Middle frontal gyrus (tissue), 1 donor: Measurements from ENCODE around the gene ZSCAN16.

ENCODE experiments used
- DNase-seq: peaks from one replicate; pipeline ENCODE4 v3.0.0-alpha.2; 2015; ENCODE audit warnings: low spot score; ENCODE audit errors: extremely low spot score

The ZSCAN16 gene

DNA sequence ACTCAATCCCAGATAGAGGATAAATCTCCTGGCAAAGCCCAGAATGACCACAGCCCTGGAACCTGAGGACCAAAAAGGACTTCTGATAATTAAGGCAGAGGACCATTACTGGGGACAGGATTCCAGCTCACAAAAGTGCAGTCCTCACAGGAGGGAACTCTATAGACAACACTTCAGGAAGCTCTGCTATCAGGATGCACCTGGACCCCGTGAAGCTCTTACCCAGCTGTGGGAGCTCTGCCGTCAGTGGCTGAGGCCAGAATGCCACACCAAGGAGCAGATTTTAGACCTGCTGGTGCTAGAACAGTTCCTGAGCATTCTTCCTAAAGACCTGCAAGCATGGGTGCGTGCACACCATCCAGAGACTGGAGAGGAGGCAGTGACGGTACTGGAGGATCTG lies 992 bp downstream of the ZSCAN16 start:
- no peak for DNase-seq

DNA sequence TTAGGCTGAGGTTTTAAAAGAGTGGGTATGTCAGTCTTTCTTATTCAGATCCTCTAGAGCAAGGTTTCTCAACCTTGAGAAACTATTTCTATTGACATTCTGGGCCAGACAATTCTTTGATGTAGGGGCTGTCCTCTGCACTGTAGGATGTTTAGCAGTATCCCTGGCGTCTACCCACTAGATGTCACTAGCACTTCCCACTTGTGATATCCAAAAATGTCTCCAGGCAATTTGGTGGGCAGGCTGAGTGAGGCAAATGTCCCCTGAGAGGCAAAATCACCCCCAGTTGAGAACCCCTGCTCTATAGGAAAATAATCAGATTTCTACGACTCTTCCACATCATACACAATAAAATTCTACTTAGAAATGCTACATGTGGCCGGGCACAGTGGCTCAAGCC lies 9.6 kb downstream of the ZSCAN16 start:
- no peak for DNase-seq

- DNase-seq = no peak
Observed at GRCh38 chr6:28134716-28135115, 10.3 kb downstream of the ZSCAN16 start.

- DNase-seq = no peak
Observed at GRCh38 chr6:28135393-28135792, 11.0 kb downstream of the ZSCAN16 start.

GRCh38 chr6:28136585-28137504 lies 12.4 kb downstream of the ZSCAN16 start:
- DNase-seq = peak; percentile 84

- DNase-seq = no peak
Observed at GRCh38 chr6:28137505-28137981, 13.1 kb downstream of the ZSCAN16 start.

GRCh38 chr6:28139860-28140543 lies 15.6 kb downstream of the ZSCAN16 start:
- DNase-seq = no peak

DNA sequence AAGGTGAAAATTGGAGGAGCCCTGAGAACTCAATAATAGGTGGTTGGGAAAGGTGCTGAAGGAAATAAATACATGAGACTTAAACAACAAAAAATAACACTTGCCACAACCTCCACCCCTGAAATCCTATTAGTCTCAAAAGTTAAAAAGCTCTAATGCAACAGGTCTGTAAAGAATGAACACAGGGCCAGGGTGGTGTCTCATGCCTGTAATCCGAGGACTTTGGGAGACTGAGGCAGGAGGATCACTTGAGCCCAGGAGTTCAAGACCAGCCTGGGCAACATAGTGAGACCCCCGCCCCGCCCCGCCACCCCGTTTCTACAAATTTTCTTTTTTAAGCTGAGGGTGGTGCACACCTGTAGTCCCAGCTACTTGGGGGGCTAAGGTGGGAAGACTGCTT lies 16.2 kb downstream of the ZSCAN16 start:
- no peak for DNase-seq

DNA sequence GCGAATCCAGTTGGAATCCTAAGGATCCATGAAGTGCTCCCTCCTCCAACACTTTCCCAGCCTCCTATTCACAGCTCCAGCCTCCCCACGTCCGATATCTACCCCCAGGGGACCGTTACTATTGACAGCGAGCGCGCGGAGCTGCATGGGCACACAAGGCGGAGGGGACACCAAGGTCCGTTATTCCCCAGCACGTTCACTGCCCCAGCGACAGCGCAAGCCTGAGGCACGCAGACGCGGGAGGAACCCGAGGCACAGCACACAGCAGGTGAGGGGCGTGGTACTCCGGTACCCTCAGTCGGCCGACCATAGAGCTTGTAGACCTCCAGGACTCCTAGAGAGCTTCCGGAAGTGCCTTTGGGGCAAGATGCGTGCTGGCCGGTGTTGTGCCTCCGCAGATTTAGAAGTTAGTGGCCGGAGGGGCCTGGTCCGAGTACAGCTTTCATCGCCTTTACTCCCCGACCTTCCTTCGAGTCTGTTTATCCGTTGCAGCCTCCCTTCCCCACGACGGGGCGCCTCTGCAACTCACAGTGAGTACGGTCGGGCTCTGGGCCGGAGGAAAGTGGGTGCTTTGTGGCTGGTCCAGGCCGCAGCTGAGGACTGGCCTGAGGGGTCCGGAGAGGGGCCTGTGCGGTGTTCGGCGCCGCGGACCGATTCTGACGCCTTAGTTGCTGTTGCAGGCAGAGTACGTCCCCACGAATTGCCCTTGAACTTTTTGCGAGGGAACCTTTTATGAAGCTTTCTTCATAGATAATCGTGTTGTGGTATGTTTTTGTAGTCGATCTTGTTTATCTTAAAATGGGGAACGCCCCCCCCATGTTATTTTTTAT lies 17.3 kb downstream of the ZSCAN16 start, which contains the start of gene ZKSCAN8:
Gene ZKSCAN8 (plus strand): TSS at position 384 of the 830 bp plus-strand sequence. CDS start 6,525 bp downstream, outside the sequence.
- peak; percentile 73 for DNase-seq

GRCh38 chr6:28142446-28142845 lies 18.0 kb downstream of the ZSCAN16 start:
- no peak for DNase-seq

DNA sequence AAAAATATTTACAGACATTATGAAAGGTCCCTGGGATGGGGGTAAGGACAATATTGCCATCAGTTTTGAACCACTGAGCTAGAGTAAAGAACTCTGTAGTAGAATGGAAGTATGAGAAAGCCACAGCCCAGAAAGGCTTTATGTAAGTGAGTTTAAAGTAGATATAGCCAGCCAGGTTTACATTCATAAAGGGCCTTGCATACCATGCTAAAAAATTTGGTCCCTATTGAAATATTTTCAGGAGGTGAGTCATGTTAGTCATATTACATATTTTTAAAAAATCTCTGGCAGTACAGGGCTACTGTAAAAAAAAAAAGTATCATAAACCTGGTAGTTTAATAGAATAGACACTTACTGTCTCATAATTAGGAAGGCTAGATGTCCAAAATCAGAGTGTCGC lies 20.8 kb downstream of the ZSCAN16 start:
- no peak for DNase-seq

GRCh38 chr6:28152531-28152930 lies 28.1 kb downstream of the ZSCAN16 start:
- DNase-seq = no peak

- no peak for DNase-seq
Observed at GRCh38 chr6:28153546-28153945, 29.1 kb downstream of the ZSCAN16 start.

GRCh38 chr6:28154357-28154756 lies 29.9 kb downstream of the ZSCAN16 start:
- no peak for DNase-seq

DNA sequence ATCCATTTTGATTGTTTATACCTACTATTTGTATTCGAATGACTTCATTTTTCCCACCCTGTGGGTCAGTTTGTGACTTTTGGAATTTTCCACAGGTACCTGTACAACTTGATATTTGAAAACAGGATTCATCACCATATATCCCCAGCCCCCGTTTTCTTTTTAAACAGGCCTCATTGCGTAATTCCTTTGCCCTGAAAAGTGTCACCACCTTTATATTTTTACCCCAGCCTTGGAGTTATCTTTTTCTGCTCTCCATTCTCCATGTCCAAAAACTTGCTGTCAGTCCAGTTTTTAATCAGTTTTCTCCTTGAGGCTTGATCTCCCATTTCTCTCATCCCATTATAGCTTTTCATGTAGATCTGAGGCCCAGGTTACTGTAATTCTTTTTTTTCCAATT lies 33.9 kb downstream of the ZSCAN16 start:
- no peak for DNase-seq

- DNase-seq = no peak
Observed at GRCh38 chr6:28159029-28159607, 34.7 kb downstream of the ZSCAN16 start.

GRCh38 chr6:28160233-28160632 lies 35.8 kb downstream of the ZSCAN16 start:
- DNase-seq = no peak

GRCh38 chr6:28161410-28162079 lies 37.1 kb downstream of the ZSCAN16 start:
- no peak for DNase-seq

DNA sequence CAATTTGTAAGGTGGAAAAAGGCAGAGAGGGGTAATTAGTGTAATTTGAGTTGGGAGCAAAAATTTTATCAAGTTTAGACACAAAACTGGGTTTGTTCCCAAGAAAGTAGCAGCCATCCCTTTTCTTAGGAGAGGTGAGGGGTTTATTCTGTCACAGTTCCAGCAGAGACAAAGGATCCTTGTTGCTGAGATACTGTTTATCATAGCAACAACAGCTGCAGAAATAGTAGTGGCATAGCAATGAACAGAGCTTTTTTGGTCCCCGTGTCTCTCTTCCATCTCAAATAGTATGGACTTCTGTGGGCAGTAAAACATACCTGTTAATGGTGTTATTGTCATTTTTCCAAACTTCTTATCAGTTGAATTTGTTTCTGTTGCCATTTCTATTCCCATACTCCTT lies 41.2 kb downstream of the ZSCAN16 start:
- DNase-seq = no peak

DNA sequence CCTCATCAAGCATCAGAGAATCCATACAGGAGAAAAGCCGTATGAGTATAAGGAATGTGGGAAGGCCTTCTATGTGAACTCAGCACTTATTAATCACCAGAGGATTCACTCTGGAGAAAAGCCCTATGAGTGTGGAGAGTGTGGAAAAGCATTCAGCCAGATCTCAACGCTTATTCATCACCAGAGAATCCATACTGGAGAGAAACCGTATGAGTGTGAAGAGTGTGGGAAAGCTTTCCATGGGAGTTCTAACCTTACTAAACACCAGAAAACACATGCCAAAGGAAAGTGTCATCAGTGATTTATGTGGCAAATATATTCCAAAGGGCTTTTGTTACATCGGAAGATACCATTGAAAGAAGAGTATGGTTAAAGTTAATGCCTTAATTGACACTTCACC lies 42.7 kb downstream of the ZSCAN16 start:
- no peak for DNase-seq

DNA sequence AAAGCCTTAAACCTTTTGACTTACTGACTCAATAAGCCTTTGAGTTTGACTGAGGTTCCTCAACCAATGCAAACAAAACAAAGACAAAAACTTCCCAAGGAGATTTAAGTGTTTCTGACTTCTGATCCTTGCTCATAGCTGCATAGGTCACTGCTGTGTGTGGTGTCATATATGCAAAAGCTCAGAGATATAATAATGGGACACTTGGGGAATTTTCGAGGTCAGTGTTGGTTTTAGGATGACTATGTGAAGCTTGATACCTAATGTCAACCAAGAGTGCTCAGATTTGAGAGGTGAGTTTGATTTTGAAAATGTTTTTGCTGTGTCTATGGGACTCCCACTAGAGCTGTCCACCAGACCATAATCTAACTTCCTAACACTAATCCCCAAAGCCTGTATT lies 43.5 kb downstream of the ZSCAN16 start:
- no peak for DNase-seq
